B cell (primary cell): ENCODE results near the gene GRPR. TPM values are rescaled to one million over a fixed set of nuclear protein-coding genes. Genes with fewer than 3 reads are reported as not detected.

Experiments used
- ATAC-seq: fragments of 200-7000 bp; cut with Tn5 transposase; one replicate; pipeline ENCODE4 v1.10.0; 2021; ENCODE audit warnings: low read depth, mild to moderate bottlenecking, moderate number of reproducible peaks, moderate library complexity
- CTCF ChIA-PET: fragments of 350-600 bp; sonication (Branson Sonifier 250); formaldehyde crosslinking; loops from one replicate; lab custom pipeline; 2021; ENCODE audit warnings: antibody characterized with exemption, inconsistent platforms; lab: Charles Lee
- POLR2A ChIA-PET: fragments of 350-600 bp; sonication (Branson Sonifier 250); formaldehyde crosslinking; loops from one replicate; lab custom pipeline; 2021; ENCODE audit warnings: antibody characterized with exemption; lab: Charles Lee
- DNase-seq: peaks from one replicate; pipeline ENCODE4 v3.0.0; 2013
- H2AFZ ChIP-seq: 2 replicates; pipeline ENCODE4 v1.6.1; 2012; ENCODE audit warnings: mild to moderate bottlenecking, low read depth, low read length; ENCODE audit not compliant: insufficient read depth, poor library complexity, severe bottlenecking
- H3K27ac ChIP-seq, 2 donors: 1 replicate in 1 of 2; 2 replicates in 1 of 2; pipeline ENCODE4 v1.5.1; 2012 to 2013; ENCODE audit warnings: low read length in 2 of 2, mild to moderate bottlenecking in 2 of 2, moderate library complexity in 1 of 2
- H3K27me3 ChIP-seq, 4 experiments: fragments of 200-600 bp in 1 of 4; sonication (generic) in 1 of 4; replicated peaks in 1 of 4; 1 replicate in 2 of 4; 2 replicates in 2 of 4; pipeline versions ENCODE4 v1.6.1 to v1.7.0; 2013 to 2016; ENCODE audit warnings: low read length in 3 of 4, mild to moderate bottlenecking in 2 of 4, mixed read lengths in 1 of 4, moderate library complexity in 1 of 4; ENCODE audit not compliant: insufficient read depth in 4 of 4, control insufficient read depth in 3 of 4; ENCODE audit errors: control extremely low read depth in 1 of 4
- H3K36me3 ChIP-seq, 2 experiments: replicated peaks in 1 of 2; 1 replicate in 1 of 2; 2 replicates in 1 of 2; pipeline versions ENCODE4 v1.6.1 to v1.7.1; 2013; ENCODE audit warnings: low read length in 1 of 2; ENCODE audit not compliant: insufficient read depth in 2 of 2, control insufficient read depth in 1 of 2; ENCODE audit errors: control extremely low read depth in 1 of 2, extremely low read depth in 1 of 2
- H3K4me1 ChIP-seq, 2 donors: fragments of 200-600 bp in 1 of 2; sonication (generic) in 1 of 2; 1 replicate in 1 of 2; 2 replicates in 1 of 2; pipeline versions ENCODE4 v1.5.1 to v1.6.1; 2013 to 2017; ENCODE audit warnings: low read length in 2 of 2; ENCODE audit not compliant: control insufficient read depth in 2 of 2, insufficient read depth in 2 of 2
- H3K4me2 ChIP-seq: replicated peaks from 2 replicates; pipeline ENCODE3; 2012; ENCODE audit warnings: mild to moderate bottlenecking, low read depth, low read length; ENCODE audit not compliant: poor library complexity, severe bottlenecking
- H3K4me3 ChIP-seq, 5 experiments: fragments of 200-600 bp in 1 of 5; sonication (generic) in 1 of 5; 1 replicate in 3 of 5; 2 replicates in 2 of 5; pipeline versions ENCODE4 v1.5.1 to v1.7.0; 2011 to 2016; ENCODE audit warnings: low read length in 4 of 5, mild to moderate bottlenecking in 4 of 5, low read depth in 2 of 5, control low read depth in 1 of 5, moderate library complexity in 1 of 5; ENCODE audit not compliant: insufficient read depth in 1 of 5; ENCODE audit errors: control extremely low read depth in 1 of 5, extremely low read depth in 1 of 5
- H3K79me2 ChIP-seq: fragments of 200-600 bp; sonication (generic); one replicate; pipeline ENCODE4 v1.6.0; 2016; ENCODE audit warnings: low read length; ENCODE audit not compliant: control insufficient read depth, insufficient read depth
- H3K9ac ChIP-seq: fragments of 200-600 bp; sonication (generic); 2 replicates; pipeline ENCODE4 v1.6.1; 2017; ENCODE audit warnings: mild to moderate bottlenecking, low read length, moderate library complexity
- H3K9me3 ChIP-seq, 3 donors: one replicate each; pipeline versions ENCODE4 v1.6.1 to v1.7.1; 2013; ENCODE audit warnings: low read length in 2 of 3; ENCODE audit not compliant: control insufficient read depth in 2 of 3, insufficient read depth in 1 of 3; ENCODE audit errors: control extremely low read depth in 1 of 3
- H4K20me1 ChIP-seq: 2 replicates; pipeline ENCODE4 v1.6.0; 2012; ENCODE audit warnings: mild to moderate bottlenecking, low read length; ENCODE audit not compliant: insufficient read depth, control insufficient read depth, poor library complexity, severe bottlenecking
- H3K27ac Mint-ChIP-seq: one replicate; pipeline ENCODE4 v1.8.0; 2021; ENCODE audit warnings: mixed read lengths
- H3K27me3 Mint-ChIP-seq: one replicate; pipeline ENCODE4 v1.8.0; 2021; ENCODE audit warnings: mixed read lengths
- H3K4me1 Mint-ChIP-seq: one replicate; pipeline ENCODE4 v1.8.0; 2021; ENCODE audit warnings: mixed read lengths
- H3K4me3 Mint-ChIP-seq: one replicate; pipeline ENCODE4 v1.8.0; 2021; ENCODE audit warnings: mixed read lengths
- H3K9me3 Mint-ChIP-seq: one replicate; pipeline ENCODE4 v1.8.0; 2022; ENCODE audit warnings: mixed read lengths; ENCODE audit not compliant: insufficient read depth
- EZH2 ChIP-seq: IDR thresholded peaks from 2 replicates; pipeline ENCODE4 v1.6.1; 2012; ENCODE audit warnings: borderline replicate concordance, low read depth, mild to moderate bottlenecking, moderate library complexity, low read length; ENCODE audit not compliant: insufficient read depth, poor library complexity, severe bottlenecking
- WGBS: methylation state at CpG from one replicate; pipeline ENCODE4 v1.1.5; 2013; ENCODE audit warnings: missing lambda C conversion rate; ENCODE audit not compliant: insufficient coverage; 5-methylcytosine and 5-hydroxymethylcytosine counted together
- intact Hi-C: fragments of 100-400 bp; cut with micrococcal nuclease; formaldehyde crosslinking; loops from one replicate; pipeline ENCODE4 v1.10.0; 2022
- polyA plus RNA-seq: library from polyadenylated mRNA; depleted of rRNA; stranded (reverse); fragments of >200 nt; gene quantifications from 2 replicates; pipeline ENCODE4 v1.2.3, GENCODE V29; 2012
- total RNA-seq, 2 donors: library from RNA; stranded (reverse); fragments of 120-200 nt in 1 of 2; gene quantifications; 1 replicate in 1 of 2; 2 replicates in 1 of 2; pipeline versions ENCODE4 v1.2.3 to v1.2.4, GENCODE V29; 2013 to 2022
- TF ChIP-seq, protein P1 (sequence below): fragments of 200-600 bp; IDR thresholded peaks from one replicate; pipeline ENCODE4 v1.8.0; 2022; ENCODE audit warnings: antibody characterized with exemption, mild to moderate bottlenecking

Gene GRPR
- total and polyA plus RNA-seq, 2 donors (not counting 1 experiment from before 2014, with no cell fraction given): 0.30 to 0.42 TPM

DNA sequence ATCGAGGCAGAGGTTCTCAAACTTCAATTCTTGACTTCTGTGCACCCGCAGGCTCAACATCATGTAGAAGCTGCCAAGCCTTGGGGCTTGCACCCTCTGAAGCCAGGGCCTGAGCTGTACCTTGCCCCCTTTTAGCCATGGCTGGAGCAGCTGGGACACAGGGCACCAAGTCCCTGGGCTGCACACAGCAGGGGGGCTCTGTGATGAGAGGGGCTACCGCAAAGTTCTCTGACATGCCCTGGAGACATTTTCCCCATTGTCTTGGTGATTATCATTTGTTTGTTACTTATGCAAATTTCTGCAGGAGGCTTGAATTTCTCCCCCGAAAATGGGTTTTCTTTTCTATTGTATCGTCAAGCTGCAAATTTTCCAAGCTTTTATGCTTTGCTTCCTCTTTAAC lies 39.0 kb downstream of the GRPR start:
- POLR2A ChIA-PET: no interaction called here
- Histone ChIP-seq H3K9ac (no peak overlapping the region), H3K36me3 (no peaks in the 10 kb centered on the region), H3K4me2 (no peak overlapping the region), H3K79me2 (no peaks in the 10 kb centered on the region), H2AFZ (no peak overlapping the region), H3K4me1 (no peaks in the 10 kb centered on the region), H4K20me1 (no peaks in the 10 kb centered on the region), H3K27ac (no peak overlapping the region), H3K4me3 (no peak overlapping the region), H3K27me3 (no peaks in the 10 kb centered on the region), H3K9me3 (no peaks in the 10 kb centered on the region)
- DNase-seq: no peak
- 40% methylated on average over 1 of the region's 5 CpGs for WGBS
- H3K27ac Mint-ChIP-seq: no peak overlapping the region
- CTCF ChIA-PET: no interaction called here
- ATAC-seq: no peak
- TF ChIP-seq, protein P1, sequence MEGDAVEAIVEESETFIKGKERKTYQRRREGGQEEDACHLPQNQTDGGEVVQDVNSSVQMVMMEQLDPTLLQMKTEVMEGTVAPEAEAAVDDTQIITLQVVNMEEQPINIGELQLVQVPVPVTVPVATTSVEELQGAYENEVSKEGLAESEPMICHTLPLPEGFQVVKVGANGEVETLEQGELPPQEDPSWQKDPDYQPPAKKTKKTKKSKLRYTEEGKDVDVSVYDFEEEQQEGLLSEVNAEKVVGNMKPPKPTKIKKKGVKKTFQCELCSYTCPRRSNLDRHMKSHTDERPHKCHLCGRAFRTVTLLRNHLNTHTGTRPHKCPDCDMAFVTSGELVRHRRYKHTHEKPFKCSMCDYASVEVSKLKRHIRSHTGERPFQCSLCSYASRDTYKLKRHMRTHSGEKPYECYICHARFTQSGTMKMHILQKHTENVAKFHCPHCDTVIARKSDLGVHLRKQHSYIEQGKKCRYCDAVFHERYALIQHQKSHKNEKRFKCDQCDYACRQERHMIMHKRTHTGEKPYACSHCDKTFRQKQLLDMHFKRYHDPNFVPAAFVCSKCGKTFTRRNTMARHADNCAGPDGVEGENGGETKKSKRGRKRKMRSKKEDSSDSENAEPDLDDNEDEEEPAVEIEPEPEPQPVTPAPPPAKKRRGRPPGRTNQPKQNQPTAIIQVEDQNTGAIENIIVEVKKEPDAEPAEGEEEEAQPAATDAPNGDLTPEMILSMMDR: no peak
- TF ChIP-seq EZH2: no peak
- H3K4me3 Mint-ChIP-seq: no peak overlapping the region
- H3K4me1 Mint-ChIP-seq: no peaks in the 10 kb centered on the region
- H3K9me3 Mint-ChIP-seq: no peaks in the 10 kb centered on the region
- peaks cover 7% of the 10 kb centered on the region for H3K27me3 Mint-ChIP-seq
- intact Hi-C loops: no loop called here

DNA sequence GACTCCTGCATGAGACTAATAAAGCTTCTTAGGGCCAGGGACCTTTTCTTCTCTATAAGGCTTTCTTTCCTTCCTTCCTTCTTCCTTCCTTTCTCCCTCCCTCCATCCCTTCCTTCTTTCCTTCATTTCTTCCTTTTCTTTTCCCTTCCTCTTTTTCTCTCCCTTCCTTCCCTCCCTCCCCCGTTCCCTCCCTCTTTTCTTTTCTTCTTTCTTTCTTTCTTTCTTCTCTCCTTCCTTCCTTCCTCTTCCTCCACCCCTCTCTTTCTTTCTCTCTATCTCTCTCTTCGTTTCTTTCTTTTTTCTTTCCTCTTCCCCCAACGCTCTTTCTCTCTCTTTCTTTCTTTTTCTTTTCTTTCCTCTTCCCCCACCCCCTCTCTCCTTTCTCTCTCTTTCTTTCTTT lies 41.4 kb downstream of the GRPR start:
- Histone ChIP-seq H2AFZ (no peak overlapping the region), H3K79me2 (no peaks in the 10 kb centered on the region), H3K4me3 (no peak overlapping the region), H3K4me1 (no peaks in the 10 kb centered on the region), H3K9ac (no peak overlapping the region), H3K9me3 (no peaks in the 10 kb centered on the region), H3K27ac (no peak overlapping the region), H3K36me3 (no peaks in the 10 kb centered on the region), H4K20me1 (no peaks in the 10 kb centered on the region), H3K4me2 (no peak overlapping the region), H3K27me3 (no peaks in the 10 kb centered on the region)
- Mint-ChIP-seq H3K27ac (no peak overlapping the region), H3K4me1 (no peaks in the 10 kb centered on the region), H3K27me3 (peaks cover 7% of the 10 kb centered on the region), H3K9me3 (no peaks in the 10 kb centered on the region), H3K4me3 (no peak overlapping the region)
- POLR2A ChIA-PET: interaction anchor here (0.7 kb wide), 1 partner anchor 36 kb away, joined by 5 read pairs; no protein-coding TSS in a partner anchor
- DNase-seq (no peak), ATAC-seq (no peak)
- 71% methylated on average over 2 of the region's 3 CpGs for WGBS
- TF ChIP-seq EZH2: no peak
- TF ChIP-seq, protein P1: no peak
- CTCF ChIA-PET: no interaction called here
- intact Hi-C loops: no loop called here
